Ascending aorta (tissue), 2 donors: ENCODE measurements around the gene NCOA7. TPM values are rescaled to one million over a fixed set of nuclear protein-coding genes. Genes with fewer than 3 reads are reported as not detected.

ENCODE experiments used
- DNase-seq, 2 donors: peaks; one replicate each; pipeline ENCODE4 v3.0.0-alpha.2; 2019; ENCODE audit warnings: low spot score in 2 of 2
- H3K27ac ChIP-seq, 2 donors: fragments of 200-600 bp; sonication (generic); one replicate each; pipeline ENCODE4 v1.5.1; 2016 to 2017; ENCODE audit warnings: mild to moderate bottlenecking in 1 of 2
- H3K27me3 ChIP-seq: fragments of 200-600 bp; sonication (generic); one replicate; pipeline ENCODE4 v1.5.1; 2017
- H3K36me3 ChIP-seq, 2 donors: fragments of 200-600 bp; sonication (generic); one replicate each; pipeline ENCODE4 v1.5.1; 2016
- H3K4me1 ChIP-seq, 2 donors: fragments of 200-600 bp; sonication (generic); one replicate each; pipeline ENCODE4 v1.5.1; 2016 to 2017; ENCODE audit warnings: mild to moderate bottlenecking in 1 of 2
- H3K4me3 ChIP-seq, 2 donors: fragments of 200-600 bp; sonication (generic); one replicate each; pipeline ENCODE4 v1.5.1; 2016 to 2017; ENCODE audit warnings: mild to moderate bottlenecking in 1 of 2
- H3K9me3 ChIP-seq, 2 donors: fragments of 200-600 bp; sonication (generic); one replicate each; pipeline ENCODE4 v1.5.1; 2016
- CTCF ChIP-seq, 3 experiments: fragments of 200-600 bp in 2 of 3; fragments of 450-650 bp in 1 of 3; sonication (generic) in 2 of 3; IDR thresholded peaks; one replicate each; pipeline ENCODE4 v1.5.1; 2016 to 2019; ENCODE audit warnings: antibody characterized with exemption in 3 of 3, mild to moderate bottlenecking in 1 of 3, moderate library complexity in 1 of 3
- intact Hi-C: fragments of 100-400 bp; cut with DNase I; formaldehyde crosslinking; loops from one replicate; pipeline ENCODE4 v1.15.1; 2023
- total RNA-seq: library from RNA; depleted of rRNA; stranded (reverse); fragments of >200 nt; gene quantifications from one replicate; pipeline ENCODE4 v1.1.0, GENCODE V29; 2016

Gene NCOA7
- total RNA-seq, 1 donor from 2014 or later = 37.4 TPM

GRCh38 chr6:125955973-125956372 is 165.2 kb downstream of the NCOA7 start:
- DNase-seq = no peak
- peak overlapping the region; percentile 87 to 91 for H3K4me3 ChIP-seq
- no peaks in the 10 kb centered on the region for H3K36me3 ChIP-seq
- intact Hi-C loops = loop anchor here (1.0 to 10.0 kb wide), 4 partner anchors 37 to 645 kb away; no protein-coding TSS in a partner anchor
- peaks cover 0 to 10% of the 10 kb centered on the region in 2 donors for H3K4me1 ChIP-seq
- no peaks in the 10 kb centered on the region for H3K9me3 ChIP-seq
- no peaks in the 10 kb centered on the region for H3K27me3 ChIP-seq
- H3K27ac ChIP-seq = peak overlapping the region; percentile 79 to 93
- no peak for TF ChIP-seq CTCF (IDR thresholded peaks at IDR 0.05)

GRCh38 chr6:125956506-125957390 is 166.0 kb downstream of the NCOA7 start, which contains the start of gene HINT3:
Gene HINT3 (plus strand): TSS chr6:125956770. CDS start chr6:125956978, 208 bp downstream.
- Histone ChIP-seq H3K4me1 (peaks cover 0 to 10% of the 10 kb centered on the region in 2 donors), H3K27ac (peak within 1 kb of the TSS; percentile 79 to 93), H3K27me3 (no peaks in the 10 kb centered on the region), H3K9me3 (no peaks in the 10 kb centered on the region), H3K4me3 (peak within 1 kb of the TSS; percentile 87 to 91), H3K36me3 (no peaks in the 10 kb centered on the region)
- intact Hi-C loops = loop anchor here (1.0 to 10.0 kb wide), 4 partner anchors 37 to 646 kb away; no protein-coding TSS in a partner anchor
- peak; percentile 91 to 98 for DNase-seq
- TF ChIP-seq CTCF (IDR thresholded peaks at IDR 0.05) = peak; percentile 96 to 99 (median 99)

- no peak for TF ChIP-seq CTCF (IDR thresholded peaks at IDR 0.05)
- Histone ChIP-seq H3K4me3 (peak overlapping the region; percentile 87 to 91), H3K4me1 (peaks cover 0 to 10% of the 10 kb centered on the region in 2 donors), H3K27me3 (no peaks in the 10 kb centered on the region), H3K9me3 (no peaks in the 10 kb centered on the region), H3K27ac (peak overlapping the region; percentile 79 to 93), H3K36me3 (no peaks in the 10 kb centered on the region)
- DNase-seq = no peak
- intact Hi-C loops = loop anchor here (2.0 to 10.0 kb wide), 3 partner anchors 177 to 647 kb away; no protein-coding TSS in a partner anchor
Observed at GRCh38 chr6:125957391-125957693, 166.6 kb downstream of the NCOA7 start.

- DNase-seq = no peak
- TF ChIP-seq CTCF (IDR thresholded peaks at IDR 0.05) = no peak
- H3K27ac ChIP-seq = peak overlapping the region; percentile 79 to 93
- no peaks in the 10 kb centered on the region for H3K9me3 ChIP-seq
- peak overlapping the region; percentile 87 to 91 for H3K4me3 ChIP-seq
- no peaks in the 10 kb centered on the region for H3K27me3 ChIP-seq
- H3K4me1 ChIP-seq = peaks cover 0 to 10% of the 10 kb centered on the region in 2 donors
- intact Hi-C loops = loop anchor here (2.0 to 10.0 kb wide), 3 partner anchors 177 to 647 kb away; no protein-coding TSS in a partner anchor
- no peaks in the 10 kb centered on the region for H3K36me3 ChIP-seq
Observed at GRCh38 chr6:125957845-125958244, 167.1 kb downstream of the NCOA7 start.

- intact Hi-C loops = loop anchor here (10.0 kb wide), 1 partner anchor 514 kb away; no protein-coding TSS in a partner anchor
- DNase-seq = no peak
- peaks cover 0 to 12% of the 10 kb centered on the region in 2 donors for H3K4me1 ChIP-seq
- H3K36me3 ChIP-seq = no peaks in the 10 kb centered on the region
- no peak overlapping the region for H3K27ac ChIP-seq
- H3K9me3 ChIP-seq = no peaks in the 10 kb centered on the region
- no peak for TF ChIP-seq CTCF (IDR thresholded peaks at IDR 0.05)
- no peaks in the 10 kb centered on the region for H3K27me3 ChIP-seq
- H3K4me3 ChIP-seq = no peak overlapping the region
Observed at GRCh38 chr6:125959041-125959440, 168.3 kb downstream of the NCOA7 start.
